GM19328 (cell line): ENCODE measurements around the gene TNFSF8.

Experiments
- ATAC-seq: cut with Tn5 transposase; IDR thresholded peaks from one replicate; pipeline ENCODE4 v1.9.1; 2021; ENCODE audit warnings: mild to moderate bottlenecking, moderate library complexity; ENCODE audit not compliant: unreplicated experiment

The TNFSF8 gene

GRCh38 chr9:114908104-114908622 is 22.2 kb downstream of the TNFSF8 start:
- ATAC-seq = no peak

- no peak for ATAC-seq
Observed at GRCh38 chr9:114906922-114907571, 23.3 kb downstream of the TNFSF8 start.

GRCh38 chr9:114905170-114905940 is 25.0 kb downstream of the TNFSF8 start:
- ATAC-seq = no peak

GRCh38 chr9:114902786-114903524 is 27.4 kb downstream of the TNFSF8 start:
- no peak for ATAC-seq

- ATAC-seq = no peak
Observed at GRCh38 chr9:114900942-114901802, 29.2 kb downstream of the TNFSF8 start.

- ATAC-seq = no peak
Observed at GRCh38 chr9:114899995-114900394, 30.4 kb downstream of the TNFSF8 start.

GRCh38 chr9:114899461-114899860 is 30.9 kb downstream of the TNFSF8 start:
- ATAC-seq = no peak

GRCh38 chr9:114898741-114899140 is 31.6 kb downstream of the TNFSF8 start:
- ATAC-seq = no peak

- ATAC-seq = no peak
Observed at GRCh38 chr9:114897196-114897595, 33.2 kb downstream of the TNFSF8 start.

GRCh38 chr9:114896344-114896743 is 34.0 kb downstream of the TNFSF8 start:
- no peak for ATAC-seq

- ATAC-seq = no peak
Observed at GRCh38 chr9:114895521-114895991, 34.8 kb downstream of the TNFSF8 start.

- no peak for ATAC-seq
Observed at GRCh38 chr9:114894609-114895433, 35.6 kb downstream of the TNFSF8 start.

GRCh38 chr9:114894206-114894605 is 36.2 kb downstream of the TNFSF8 start:
- ATAC-seq = no peak

GRCh38 chr9:114893221-114894010 is 37.0 kb downstream of the TNFSF8 start:
- ATAC-seq = no peak

GRCh38 chr9:114889802-114890224 is 40.6 kb downstream of the TNFSF8 start:
- no peak for ATAC-seq

- no peak for ATAC-seq
Observed at GRCh38 chr9:114888607-114889006, 41.8 kb downstream of the TNFSF8 start.

- ATAC-seq = no peak
Observed at GRCh38 chr9:114887963-114888362, 42.4 kb downstream of the TNFSF8 start.

GRCh38 chr9:114884787-114885452 is 45.5 kb downstream of the TNFSF8 start:
- no peak for ATAC-seq
